HG03565 (cell line): ENCODE results near the gene MLXIPL.
"Not testable (repeated sequence)": the region's sequence is repeated elsewhere in the genome, so short reads cannot be mapped to it uniquely, and the experiment has no call there.

Experiments
- ATAC-seq: cut with Tn5 transposase; IDR thresholded peaks from one replicate; pipeline ENCODE4 v1.9.1; 2021; ENCODE audit warnings: mild to moderate bottlenecking, moderate library complexity; ENCODE audit not compliant: unreplicated experiment

Gene MLXIPL

GRCh38 chr7:73623798-73624668 is at the start of gene MLXIPL:
Gene MLXIPL (minus strand): TSS chr7:73624522. CDS start chr7:73624492, 30 bp downstream.
- no peak for ATAC-seq

DNA sequence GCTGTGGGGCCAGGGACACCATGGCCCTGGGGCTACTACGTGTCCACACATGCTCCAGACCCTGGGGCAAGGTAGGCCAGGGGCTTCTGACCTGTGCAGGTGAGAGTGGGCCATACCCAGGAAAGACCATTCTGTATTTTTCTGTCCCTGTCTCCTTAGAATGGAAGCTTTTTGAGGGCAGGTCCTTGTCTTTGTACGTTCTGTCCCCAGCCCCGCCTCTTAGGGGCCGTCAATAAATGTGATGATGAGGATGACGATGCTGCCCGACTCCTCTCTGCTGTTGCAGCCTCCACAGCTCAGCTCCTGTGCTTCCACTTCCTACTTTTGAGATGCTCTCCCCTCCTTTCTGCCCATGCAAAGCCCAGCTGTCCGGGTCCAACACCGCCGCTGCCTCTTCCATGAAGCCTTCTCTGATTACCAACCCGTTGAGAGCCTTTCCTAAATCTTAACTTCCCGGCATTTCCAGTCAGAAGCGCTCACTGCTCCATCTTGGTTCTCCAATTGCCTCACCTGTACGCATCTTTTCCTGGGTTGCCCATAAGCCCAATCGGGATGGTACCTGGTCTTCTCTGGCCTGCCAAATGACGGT is 47.6 kb upstream of the MLXIPL start:
- ATAC-seq, result no peak

GRCh38 chr7:73671322-73671661 is 47.0 kb upstream of the MLXIPL start:
- ATAC-seq, result no peak

DNA sequence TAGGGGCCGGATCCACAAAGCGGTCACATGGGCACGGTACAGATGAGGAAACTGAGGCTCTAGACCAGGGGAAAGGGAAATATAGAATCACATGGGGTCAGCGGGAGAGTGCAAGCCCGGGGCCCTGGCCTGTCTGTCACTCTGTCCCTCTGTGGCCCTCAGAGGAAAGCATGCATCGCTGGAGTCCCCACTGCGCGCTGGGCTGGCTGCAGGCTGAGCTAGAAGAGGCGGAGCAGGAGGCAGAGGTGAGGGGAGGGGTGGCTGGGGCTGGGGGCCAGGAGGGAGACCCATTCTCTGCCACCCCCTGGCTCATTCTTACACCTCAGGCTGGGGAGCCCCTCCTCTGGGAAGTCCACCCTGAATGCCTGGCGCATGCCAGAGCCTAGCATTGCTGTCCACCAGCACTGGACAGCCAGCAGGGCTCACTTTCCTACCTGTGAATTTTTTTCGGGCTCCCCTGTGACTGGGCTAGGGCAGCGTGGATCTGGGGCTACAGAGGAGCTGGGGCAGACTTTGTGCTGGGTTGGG is 45.6 kb upstream of the MLXIPL start:
- ATAC-seq, result no peak

GRCh38 chr7:73669288-73669701 is 45.0 kb upstream of the MLXIPL start:
- ATAC-seq, result no peak

GRCh38 chr7:73668886-73669230 is 44.5 kb upstream of the MLXIPL start:
- ATAC-seq, result no peak

GRCh38 chr7:73668103-73668885 is 44.0 kb upstream of the MLXIPL start:
- ATAC-seq, result no peak

DNA sequence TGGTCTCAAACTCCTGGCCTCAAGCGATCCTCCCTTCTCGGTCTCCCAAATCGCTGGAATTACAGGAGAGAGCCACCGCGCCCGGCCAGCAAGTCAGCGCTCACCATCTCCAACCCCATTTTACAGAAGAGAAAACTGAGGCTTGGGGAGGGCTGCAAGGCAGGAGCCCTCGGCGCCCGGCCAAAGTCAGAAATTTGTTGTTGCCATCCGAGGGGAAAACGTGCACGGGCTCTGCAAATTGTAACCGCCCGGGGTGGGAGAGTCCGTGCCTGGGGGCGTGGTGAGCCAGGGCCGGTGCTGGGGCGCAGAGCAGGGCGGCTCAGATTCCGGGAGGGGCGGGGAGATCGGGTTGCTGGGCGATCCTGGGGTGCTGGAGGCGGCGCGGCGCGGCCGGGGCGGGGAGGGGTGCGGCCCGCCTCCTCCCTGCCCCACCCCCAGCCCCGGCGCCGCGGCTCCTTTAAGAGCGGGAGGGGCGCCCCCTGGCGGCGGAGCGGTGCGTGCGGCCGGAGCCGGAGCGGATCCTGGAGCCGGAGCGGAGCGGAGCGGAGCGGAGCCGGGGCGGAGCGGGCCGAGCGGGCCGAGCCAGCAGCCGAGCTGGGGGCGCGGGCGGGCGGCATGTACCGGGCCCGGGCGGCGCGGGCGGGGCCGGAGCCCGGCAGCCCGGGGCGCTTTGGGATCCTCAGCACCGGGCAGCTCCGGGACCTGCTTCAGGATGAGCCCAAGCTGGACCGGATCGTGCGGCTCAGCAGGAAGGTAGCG is 43.2 kb upstream of the MLXIPL start, which contains the start of gene VPS37D:
TSS of gene VPS37D (plus strand) at position 488 of the 759 bp plus-strand sequence. CDS start at position 616, 128 bp downstream.
- ATAC-seq, result peak; percentile 65

DNA sequence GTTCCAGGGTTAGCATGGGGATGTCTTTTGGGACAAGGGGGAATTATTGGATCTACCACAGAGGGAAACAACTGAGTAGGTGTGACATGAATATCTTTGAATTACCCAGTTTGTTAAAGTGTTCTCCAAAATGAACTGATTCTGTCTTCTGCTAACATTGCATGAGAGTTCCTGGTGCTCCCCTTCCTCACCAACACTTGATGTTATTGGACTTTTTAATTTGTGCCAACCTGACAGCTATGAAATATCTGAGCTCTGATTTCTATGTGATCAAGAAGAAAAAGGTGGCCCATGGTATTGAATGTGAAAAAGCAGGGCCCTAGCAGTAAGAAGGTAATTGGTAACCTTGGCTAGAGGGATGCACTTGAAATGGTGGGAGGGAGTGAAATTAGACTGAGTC is 38.7 kb upstream of the MLXIPL start:
- no peak for ATAC-seq

- not testable (repeated sequence) for ATAC-seq
Measured at GRCh38 chr7:73660594-73660993, 36.3 kb upstream of the MLXIPL start.

DNA sequence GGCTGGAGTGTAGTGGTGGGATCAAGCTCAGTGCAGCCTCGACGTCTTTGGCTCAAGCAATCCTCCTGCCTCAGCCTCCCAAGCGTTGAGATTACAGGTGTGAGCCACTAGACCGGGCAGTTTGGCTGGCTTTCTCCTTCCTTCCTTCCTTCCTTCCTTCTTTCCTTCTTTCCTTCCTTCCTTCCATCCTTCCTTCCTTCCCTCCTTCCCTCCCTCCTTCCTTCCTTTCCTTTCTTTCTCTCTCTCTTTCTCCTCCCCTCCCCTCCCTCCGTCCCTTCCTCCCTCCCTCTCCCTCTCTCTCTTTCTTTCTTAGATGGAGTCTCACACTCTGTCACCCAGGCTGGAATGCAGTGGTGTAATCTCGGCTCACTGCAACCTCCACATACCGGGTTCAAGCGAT is 35.7 kb upstream of the MLXIPL start:
- no peak for ATAC-seq

GRCh38 chr7:73655309-73655708 is 31.0 kb upstream of the MLXIPL start:
- not testable (repeated sequence) for ATAC-seq

- no peak for ATAC-seq
Measured at GRCh38 chr7:73652541-73652949, 28.2 kb upstream of the MLXIPL start.

GRCh38 chr7:73650524-73650923 is 26.2 kb upstream of the MLXIPL start:
- ATAC-seq, result no peak

DNA sequence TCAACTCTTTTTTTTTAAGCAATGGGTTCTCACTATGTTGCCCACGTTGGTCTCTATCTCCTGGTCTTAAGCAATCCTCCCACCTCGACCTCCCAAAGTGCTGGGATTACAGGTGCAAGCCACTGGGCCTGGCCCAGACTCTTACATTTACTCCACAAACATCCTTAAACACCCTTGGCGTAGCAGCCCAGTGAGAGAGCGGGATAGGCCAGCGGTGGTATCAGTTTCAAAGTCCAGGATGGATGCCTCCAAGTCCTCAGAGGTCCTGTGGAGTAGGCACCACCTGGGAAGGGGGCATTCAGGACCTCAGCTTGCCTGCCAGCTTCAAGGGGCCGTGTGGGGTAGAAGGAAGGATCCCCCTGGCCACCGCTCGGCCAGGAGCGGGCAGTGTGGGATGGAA is 25.3 kb upstream of the MLXIPL start:
- ATAC-seq, result no peak

DNA sequence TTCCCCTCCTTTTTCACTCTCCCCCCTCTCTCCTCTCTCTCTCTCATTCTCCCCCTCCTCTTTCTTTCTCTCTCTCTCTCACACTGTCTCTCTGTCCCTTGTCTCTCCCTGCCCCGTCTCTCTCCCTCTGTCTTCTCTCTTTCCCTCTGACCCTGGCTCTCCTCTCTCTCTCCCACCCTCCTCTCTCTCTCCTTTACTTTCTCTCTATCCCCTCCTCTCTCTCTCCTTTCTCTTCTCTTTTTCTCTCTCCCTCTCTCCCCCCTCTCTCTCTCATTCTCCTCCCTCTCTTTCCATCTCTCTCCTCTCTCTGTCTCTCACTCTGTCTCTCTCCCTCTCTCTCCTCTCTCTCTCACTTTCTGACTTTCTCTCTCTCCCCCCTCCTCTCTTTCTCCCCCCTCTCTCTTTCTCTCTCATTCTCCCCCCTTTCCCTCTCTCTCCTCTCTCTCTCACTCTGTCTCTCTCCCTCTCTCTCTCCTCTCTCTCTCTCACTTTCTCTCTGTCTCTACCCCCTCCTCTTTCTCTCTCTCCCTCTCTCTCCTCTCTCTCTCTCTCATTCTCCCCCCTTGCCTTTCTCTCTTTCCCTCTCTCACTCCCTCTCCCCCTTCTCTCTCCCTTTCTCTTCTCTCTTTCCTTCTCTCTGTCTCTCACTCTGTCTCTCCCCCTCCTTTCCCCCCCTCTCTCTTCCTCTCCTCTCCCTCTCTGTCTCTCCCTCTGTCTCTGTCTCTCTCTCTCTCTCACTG is 24.4 kb upstream of the MLXIPL start:
- no peak for ATAC-seq

DNA sequence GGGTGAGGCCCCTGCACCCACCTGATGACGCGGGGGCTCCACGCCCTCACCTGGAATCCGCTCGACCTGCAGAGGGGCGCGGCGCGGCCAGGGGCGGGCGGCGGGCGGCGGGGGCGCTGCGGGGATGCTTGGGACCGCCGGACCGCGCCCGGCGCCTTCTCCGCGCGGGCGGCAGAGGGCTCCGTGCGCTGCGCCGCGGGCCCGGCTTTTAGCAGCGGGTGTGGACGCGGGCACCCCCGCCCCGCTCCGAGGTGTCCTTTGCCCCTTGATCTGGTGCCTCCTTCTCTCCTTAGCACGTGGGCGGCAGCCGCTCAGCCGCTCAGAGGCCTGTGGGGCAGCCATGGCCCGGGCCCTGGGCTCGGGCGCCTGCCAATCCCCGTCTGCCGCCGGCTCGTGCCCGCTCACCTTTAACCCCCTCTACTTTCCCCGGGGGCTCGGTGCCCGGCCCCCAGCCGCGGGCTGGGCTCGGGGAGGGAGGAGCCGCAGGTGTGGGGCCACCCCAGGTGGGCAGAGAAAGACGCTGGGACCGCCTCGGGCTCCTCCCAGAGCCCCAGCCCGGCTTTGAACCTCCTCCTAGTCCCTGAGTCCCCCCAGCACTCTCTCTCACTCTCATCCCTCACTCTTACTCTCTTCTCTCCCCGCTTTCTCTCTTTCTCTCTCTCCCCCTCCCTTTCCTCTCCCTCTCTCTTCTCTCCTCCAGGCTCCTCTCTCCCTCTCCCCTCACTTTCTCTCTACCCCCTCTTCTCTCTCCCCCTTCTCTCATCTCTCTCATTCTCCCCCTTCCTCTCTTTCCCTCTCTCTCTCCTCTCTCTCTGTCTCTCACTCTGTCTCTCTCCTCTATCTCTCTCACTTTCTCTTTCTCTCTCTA is 23.6 kb upstream of the MLXIPL start:
- ATAC-seq, result no peak

DNA sequence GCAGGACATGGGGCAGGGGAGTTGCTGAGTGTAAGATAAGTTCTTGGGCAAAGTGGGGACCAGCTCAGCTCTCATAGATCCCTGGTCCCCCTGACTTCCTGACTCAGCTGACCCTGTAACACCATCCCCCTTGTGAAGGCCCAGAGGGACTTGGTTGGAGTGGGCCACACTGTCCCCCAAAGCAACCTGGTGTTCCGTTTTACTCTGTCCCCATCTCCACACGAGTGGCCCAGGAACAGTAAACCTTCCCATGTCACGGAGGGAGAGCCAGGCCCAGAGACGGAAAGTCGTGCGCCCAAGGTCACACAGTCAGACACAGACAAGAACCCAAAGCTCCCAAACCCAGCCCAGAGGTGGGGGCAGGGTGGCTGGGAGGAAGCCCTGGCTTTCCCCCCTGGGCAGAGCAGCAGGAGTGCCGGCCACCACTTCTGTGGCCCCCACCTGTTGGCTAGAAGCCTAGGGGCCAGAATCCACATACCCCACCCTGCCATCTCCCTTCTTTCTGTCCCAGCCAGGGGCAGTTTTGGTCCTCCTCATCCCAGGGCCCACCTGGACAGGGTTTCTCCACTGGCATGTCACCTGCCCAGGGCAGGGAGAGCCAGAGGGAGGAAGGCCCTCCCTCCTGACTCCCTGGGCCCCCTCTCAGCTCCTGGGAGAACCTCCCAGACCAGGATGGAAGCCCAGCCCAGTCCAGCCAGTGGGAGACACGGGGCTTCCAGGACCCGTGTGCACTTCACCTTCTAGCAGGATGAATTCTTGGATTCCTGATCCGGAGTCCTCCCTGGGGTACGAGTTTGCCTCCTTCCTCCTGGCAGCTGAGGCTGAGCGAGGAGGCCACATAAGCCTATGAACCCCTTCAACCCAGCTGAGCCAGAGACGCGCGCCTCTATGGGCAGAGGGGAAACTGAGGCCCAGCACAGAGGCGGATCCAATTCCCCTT is 22.7 kb upstream of the MLXIPL start:
- ATAC-seq, result no peak
